Measurements from ENCODE around the gene AAR2.

DNA sequence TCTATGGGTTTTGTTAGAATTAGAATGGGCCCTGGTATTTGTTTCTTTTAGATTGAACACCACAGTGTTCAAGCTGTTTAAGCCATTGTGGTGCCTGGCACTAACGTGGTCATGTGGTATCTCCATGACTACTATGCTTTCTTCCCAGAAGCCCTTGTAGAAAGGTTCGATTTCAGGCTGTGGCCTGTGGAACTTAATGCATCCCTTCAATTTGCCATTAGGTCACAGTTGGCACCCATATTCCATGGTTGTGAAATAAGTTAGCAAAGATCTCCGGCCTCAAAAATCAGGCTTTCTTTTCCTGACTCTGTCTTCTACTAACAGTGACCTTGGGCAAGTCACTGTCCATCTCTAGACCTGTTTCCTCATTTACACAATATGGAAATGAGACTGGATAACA lies 31.3 kb upstream of the AAR2 start:
- TF ChIP-seq, protein P1, sequence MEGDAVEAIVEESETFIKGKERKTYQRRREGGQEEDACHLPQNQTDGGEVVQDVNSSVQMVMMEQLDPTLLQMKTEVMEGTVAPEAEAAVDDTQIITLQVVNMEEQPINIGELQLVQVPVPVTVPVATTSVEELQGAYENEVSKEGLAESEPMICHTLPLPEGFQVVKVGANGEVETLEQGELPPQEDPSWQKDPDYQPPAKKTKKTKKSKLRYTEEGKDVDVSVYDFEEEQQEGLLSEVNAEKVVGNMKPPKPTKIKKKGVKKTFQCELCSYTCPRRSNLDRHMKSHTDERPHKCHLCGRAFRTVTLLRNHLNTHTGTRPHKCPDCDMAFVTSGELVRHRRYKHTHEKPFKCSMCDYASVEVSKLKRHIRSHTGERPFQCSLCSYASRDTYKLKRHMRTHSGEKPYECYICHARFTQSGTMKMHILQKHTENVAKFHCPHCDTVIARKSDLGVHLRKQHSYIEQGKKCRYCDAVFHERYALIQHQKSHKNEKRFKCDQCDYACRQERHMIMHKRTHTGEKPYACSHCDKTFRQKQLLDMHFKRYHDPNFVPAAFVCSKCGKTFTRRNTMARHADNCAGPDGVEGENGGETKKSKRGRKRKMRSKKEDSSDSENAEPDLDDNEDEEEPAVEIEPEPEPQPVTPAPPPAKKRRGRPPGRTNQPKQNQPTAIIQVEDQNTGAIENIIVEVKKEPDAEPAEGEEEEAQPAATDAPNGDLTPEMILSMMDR (IDR thresholded peaks at IDR 0.05): no peak
- TF ChIP-seq POLR2AphosphoS5 (IDR thresholded peaks at IDR 0.05; ENCODE audit: insufficient read depth in 1 of 2, low read depth in 1 of 2) (no peak), POLR2A (IDR thresholded peaks at IDR 0.05) (no peak)
